ENCODE results near the gene HLA-DRA.

GRCh38 chr6:32431142-32431541 lies 8.5 kb upstream of the HLA-DRA start:
- TF ChIP-seq CTCF (IDR thresholded peaks at IDR 0.05 in 2 of 3, conservative IDR thresholded peaks at IDR 0.05 in 1 of 3; ENCODE audit: insufficient read depth in 2 of 3, low read depth in 1 of 3, low read length in 3 of 3) (no peak), GABPA (tag; conservative IDR thresholded peaks at IDR 0.05; ENCODE audit: low read depth) (no peak), CREB3 (tag; conservative IDR thresholded peaks at IDR 0.05; ENCODE audit: low read depth) (no peak)
